Mammary epithelial cell (primary cell): ENCODE results near the gene MARCHF10.

Experiments used
- EZH2 ChIP-seq: IDR thresholded peaks from 2 replicates; pipeline ENCODE4 v1.6.1; 2012; ENCODE audit warnings: low read length, inconsistent platforms, borderline replicate concordance
- TF ChIP-seq, protein P1 (sequence below), 2 donors: IDR thresholded peaks in 1 of 2; conservative IDR thresholded peaks in 1 of 2; 2 replicates each; pipeline ENCODE4 v1.5.1; 2011 to 2012; ENCODE audit warnings: inconsistent platforms in 2 of 2, low read length in 2 of 2, mild to moderate bottlenecking in 2 of 2, control low read depth in 1 of 2, low read depth in 1 of 2; ENCODE audit not compliant: insufficient read depth in 1 of 2; ENCODE audit errors: extremely low read depth in 1 of 2

DNA sequence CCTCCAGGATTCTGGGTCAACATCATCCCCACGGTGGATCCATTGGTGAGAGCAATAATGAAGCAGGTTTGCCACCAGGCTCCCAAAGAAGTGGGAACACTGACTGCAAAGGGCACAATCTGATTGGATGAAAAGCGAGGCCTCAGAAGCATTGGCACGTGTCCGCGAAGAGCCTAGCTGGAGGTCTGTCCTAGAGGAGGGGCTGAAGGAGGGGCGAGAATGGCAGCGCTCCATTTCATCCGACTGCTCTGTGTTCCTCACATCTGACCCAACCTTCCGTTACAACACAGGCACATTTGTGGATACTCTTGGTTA, 100.7 kb downstream of the MARCHF10 start:
- TF ChIP-seq, protein P1, sequence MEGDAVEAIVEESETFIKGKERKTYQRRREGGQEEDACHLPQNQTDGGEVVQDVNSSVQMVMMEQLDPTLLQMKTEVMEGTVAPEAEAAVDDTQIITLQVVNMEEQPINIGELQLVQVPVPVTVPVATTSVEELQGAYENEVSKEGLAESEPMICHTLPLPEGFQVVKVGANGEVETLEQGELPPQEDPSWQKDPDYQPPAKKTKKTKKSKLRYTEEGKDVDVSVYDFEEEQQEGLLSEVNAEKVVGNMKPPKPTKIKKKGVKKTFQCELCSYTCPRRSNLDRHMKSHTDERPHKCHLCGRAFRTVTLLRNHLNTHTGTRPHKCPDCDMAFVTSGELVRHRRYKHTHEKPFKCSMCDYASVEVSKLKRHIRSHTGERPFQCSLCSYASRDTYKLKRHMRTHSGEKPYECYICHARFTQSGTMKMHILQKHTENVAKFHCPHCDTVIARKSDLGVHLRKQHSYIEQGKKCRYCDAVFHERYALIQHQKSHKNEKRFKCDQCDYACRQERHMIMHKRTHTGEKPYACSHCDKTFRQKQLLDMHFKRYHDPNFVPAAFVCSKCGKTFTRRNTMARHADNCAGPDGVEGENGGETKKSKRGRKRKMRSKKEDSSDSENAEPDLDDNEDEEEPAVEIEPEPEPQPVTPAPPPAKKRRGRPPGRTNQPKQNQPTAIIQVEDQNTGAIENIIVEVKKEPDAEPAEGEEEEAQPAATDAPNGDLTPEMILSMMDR (conservative IDR thresholded peaks at IDR 0.05 in 1 of 2, IDR thresholded peaks at IDR 0.05 in 1 of 2; ENCODE audit: extremely low read depth in 1 of 2, insufficient read depth in 1 of 2, low read depth in 1 of 2, low read length in 2 of 2): no peak
- no peak for TF ChIP-seq EZH2
